Measurements from ENCODE around the gene IFNE.

DNA sequence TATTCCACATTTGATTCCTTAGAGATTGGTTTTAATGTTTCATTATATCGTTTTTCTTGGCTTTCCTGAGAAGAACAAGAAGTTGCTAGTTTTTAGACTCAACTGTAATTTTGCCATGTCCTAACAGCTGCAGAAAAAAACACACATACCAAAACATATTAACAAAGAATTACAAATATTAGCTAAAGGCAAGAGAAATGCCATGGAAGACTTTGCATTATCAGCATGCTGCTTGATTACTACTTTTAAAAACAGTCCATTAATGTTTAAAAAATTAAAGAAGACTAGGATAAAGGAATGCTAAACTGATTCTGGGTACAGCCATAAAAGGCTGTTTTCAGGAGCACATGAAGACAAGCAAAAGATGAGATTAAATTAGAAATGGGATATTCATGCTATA is 20.5 kb upstream of the IFNE start:
- TF ChIP-seq, protein P1, sequence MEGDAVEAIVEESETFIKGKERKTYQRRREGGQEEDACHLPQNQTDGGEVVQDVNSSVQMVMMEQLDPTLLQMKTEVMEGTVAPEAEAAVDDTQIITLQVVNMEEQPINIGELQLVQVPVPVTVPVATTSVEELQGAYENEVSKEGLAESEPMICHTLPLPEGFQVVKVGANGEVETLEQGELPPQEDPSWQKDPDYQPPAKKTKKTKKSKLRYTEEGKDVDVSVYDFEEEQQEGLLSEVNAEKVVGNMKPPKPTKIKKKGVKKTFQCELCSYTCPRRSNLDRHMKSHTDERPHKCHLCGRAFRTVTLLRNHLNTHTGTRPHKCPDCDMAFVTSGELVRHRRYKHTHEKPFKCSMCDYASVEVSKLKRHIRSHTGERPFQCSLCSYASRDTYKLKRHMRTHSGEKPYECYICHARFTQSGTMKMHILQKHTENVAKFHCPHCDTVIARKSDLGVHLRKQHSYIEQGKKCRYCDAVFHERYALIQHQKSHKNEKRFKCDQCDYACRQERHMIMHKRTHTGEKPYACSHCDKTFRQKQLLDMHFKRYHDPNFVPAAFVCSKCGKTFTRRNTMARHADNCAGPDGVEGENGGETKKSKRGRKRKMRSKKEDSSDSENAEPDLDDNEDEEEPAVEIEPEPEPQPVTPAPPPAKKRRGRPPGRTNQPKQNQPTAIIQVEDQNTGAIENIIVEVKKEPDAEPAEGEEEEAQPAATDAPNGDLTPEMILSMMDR (IDR thresholded peaks at IDR 0.05), result no peak
- TF ChIP-seq EZH2 (IDR thresholded peaks at IDR 0.05), result no peak
- TF ChIP-seq EZH2phosphoT487 (IDR thresholded peaks at IDR 0.05), result no peak
